ENCODE results near the gene CNIH3.

DNA sequence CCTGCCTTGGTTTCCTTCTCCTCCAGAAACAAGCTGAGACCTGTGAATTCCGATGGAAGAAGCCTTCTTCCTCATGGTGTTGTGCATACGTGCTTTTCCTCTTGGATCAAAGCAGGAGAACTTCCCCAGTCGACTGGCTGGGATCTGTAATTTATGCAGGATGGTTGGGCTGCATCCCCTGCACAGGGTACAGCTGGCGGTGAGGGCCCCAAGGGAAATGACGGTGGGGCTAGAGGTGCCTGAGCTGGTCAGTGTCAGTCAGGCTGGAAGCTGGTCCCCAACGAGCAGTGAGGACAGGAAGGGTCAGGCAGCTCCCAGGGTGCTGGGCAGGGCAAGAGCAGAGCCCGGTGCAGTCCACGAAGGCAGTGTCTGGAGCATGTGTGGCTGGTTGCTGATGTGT lies 106.7 kb downstream of the CNIH3 start:
- TF ChIP-seq, protein P1, sequence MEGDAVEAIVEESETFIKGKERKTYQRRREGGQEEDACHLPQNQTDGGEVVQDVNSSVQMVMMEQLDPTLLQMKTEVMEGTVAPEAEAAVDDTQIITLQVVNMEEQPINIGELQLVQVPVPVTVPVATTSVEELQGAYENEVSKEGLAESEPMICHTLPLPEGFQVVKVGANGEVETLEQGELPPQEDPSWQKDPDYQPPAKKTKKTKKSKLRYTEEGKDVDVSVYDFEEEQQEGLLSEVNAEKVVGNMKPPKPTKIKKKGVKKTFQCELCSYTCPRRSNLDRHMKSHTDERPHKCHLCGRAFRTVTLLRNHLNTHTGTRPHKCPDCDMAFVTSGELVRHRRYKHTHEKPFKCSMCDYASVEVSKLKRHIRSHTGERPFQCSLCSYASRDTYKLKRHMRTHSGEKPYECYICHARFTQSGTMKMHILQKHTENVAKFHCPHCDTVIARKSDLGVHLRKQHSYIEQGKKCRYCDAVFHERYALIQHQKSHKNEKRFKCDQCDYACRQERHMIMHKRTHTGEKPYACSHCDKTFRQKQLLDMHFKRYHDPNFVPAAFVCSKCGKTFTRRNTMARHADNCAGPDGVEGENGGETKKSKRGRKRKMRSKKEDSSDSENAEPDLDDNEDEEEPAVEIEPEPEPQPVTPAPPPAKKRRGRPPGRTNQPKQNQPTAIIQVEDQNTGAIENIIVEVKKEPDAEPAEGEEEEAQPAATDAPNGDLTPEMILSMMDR (optimal IDR thresholded peaks at IDR 0.05 in 1 of 3, IDR thresholded peaks at IDR 0.05 in 1 of 3, conservative IDR thresholded peaks at IDR 0.05 in 1 of 3; ENCODE audit: extremely low read depth in 1 of 3, insufficient read depth in 2 of 3, low read length in 3 of 3): no peak
- TF ChIP-seq EZH2 (IDR thresholded peaks at IDR 0.05; ENCODE audit: low read length): no peak

Data from keratinocyte (primary cell).